H9 (cell line): ENCODE results near the gene NR2F2. TPM values are rescaled to one million over a fixed set of nuclear protein-coding genes. Genes with fewer than 3 reads are reported as not detected.

Experiments
- DNase-seq: peaks from one replicate; pipeline ENCODE4 v3.0.0-alpha.2; 2017
- H2AFZ ChIP-seq: one replicate; pipeline ENCODE4 v1.6.1; 2013; ENCODE audit warnings: mild to moderate bottlenecking, low read length, control low read depth, moderate library complexity
- H2AK5ac ChIP-seq: 2 replicates; pipeline ENCODE4 v1.6.1; 2013; ENCODE audit warnings: low read length, control low read depth, mixed read lengths; ENCODE audit not compliant: insufficient read length
- H2BK120ac ChIP-seq: one replicate; pipeline ENCODE4 v1.6.1; 2013; ENCODE audit warnings: low read depth, mild to moderate bottlenecking, low read length, control low read depth, inconsistent platforms; ENCODE audit not compliant: poor library complexity, severe bottlenecking
- H2BK12ac ChIP-seq: 2 replicates; pipeline ENCODE4 v1.6.1; 2013; ENCODE audit warnings: low read length, control low read depth, mixed read lengths, low read depth; ENCODE audit not compliant: insufficient read length
- H2BK15ac ChIP-seq: 2 replicates; pipeline ENCODE4 v1.6.1; 2013; ENCODE audit warnings: low read depth, low read length, control low read depth
- H2BK20ac ChIP-seq: one replicate; pipeline ENCODE4 v1.6.1; 2013; ENCODE audit warnings: low read depth, mild to moderate bottlenecking, low read length, control low read depth, inconsistent platforms; ENCODE audit not compliant: poor library complexity, severe bottlenecking
- H2BK5ac ChIP-seq: 2 replicates; pipeline ENCODE4 v1.6.1; 2013; ENCODE audit warnings: low read length, control low read depth, mixed read lengths; ENCODE audit not compliant: insufficient read length
- H3K14ac ChIP-seq: 2 replicates; pipeline ENCODE4 v1.6.1; 2013; ENCODE audit warnings: low read length, control low read depth; ENCODE audit not compliant: insufficient read depth
- H3K18ac ChIP-seq: 2 replicates; pipeline ENCODE4 v1.6.1; 2013; ENCODE audit warnings: low read depth, mild to moderate bottlenecking, mixed read lengths, low read length, control low read depth; ENCODE audit not compliant: insufficient read length
- H3K23ac ChIP-seq: 2 replicates; pipeline ENCODE4 v1.6.1; 2013; ENCODE audit warnings: low read length, control low read depth, mixed read lengths, low read depth; ENCODE audit not compliant: insufficient read length
- H3K23me2 ChIP-seq: 2 replicates; pipeline ENCODE4 v1.6.1; 2013; ENCODE audit warnings: low read depth, mild to moderate bottlenecking, mixed read lengths, low read length, control low read depth; ENCODE audit not compliant: insufficient read length, poor library complexity, severe bottlenecking
- H3K27ac ChIP-seq: 2 replicates; pipeline ENCODE4 v1.5.1; 2013; ENCODE audit warnings: low read length, control low read depth, mixed read lengths, low read depth; ENCODE audit not compliant: insufficient read length
- H3K27me3 ChIP-seq: 2 replicates; pipeline ENCODE4 v1.6.1; 2013; ENCODE audit warnings: low read length, control low read depth, inconsistent platforms; ENCODE audit not compliant: insufficient read depth
- H3K4ac ChIP-seq: 2 replicates; pipeline ENCODE4 v1.6.1; 2013; ENCODE audit warnings: low read depth, mild to moderate bottlenecking, control low read depth, inconsistent platforms, low read length, moderate library complexity
- H3K4me1 ChIP-seq: 2 replicates; pipeline ENCODE4 v1.6.1; 2013; ENCODE audit warnings: low read length, control low read depth, inconsistent platforms; ENCODE audit not compliant: insufficient read depth
- H3K4me2 ChIP-seq: 2 replicates; pipeline ENCODE4 v1.6.1; 2013; ENCODE audit warnings: low read length, control low read depth, mixed read lengths; ENCODE audit not compliant: insufficient read length, insufficient read depth
- H3K56ac ChIP-seq: 2 replicates; pipeline ENCODE4 v1.6.1; 2013; ENCODE audit warnings: low read depth, mild to moderate bottlenecking, mixed read lengths, low read length, control low read depth; ENCODE audit not compliant: insufficient read length
- H3K79me1 ChIP-seq: 2 replicates; pipeline ENCODE4 v1.6.1; 2013; ENCODE audit warnings: low read depth, mild to moderate bottlenecking, moderate library complexity, low read length, control low read depth, inconsistent platforms; ENCODE audit not compliant: insufficient read depth, poor library complexity, severe bottlenecking
- H3K79me2 ChIP-seq: 2 replicates; pipeline ENCODE4 v1.6.1; 2013; ENCODE audit warnings: low read length, control low read depth, inconsistent platforms; ENCODE audit not compliant: insufficient read depth
- H3K9ac ChIP-seq: 2 replicates; pipeline ENCODE4 v1.6.1; 2013; ENCODE audit warnings: low read length, control low read depth, mixed read lengths; ENCODE audit not compliant: insufficient read length; ENCODE audit errors: extremely low read depth
- H3K9me3 ChIP-seq: one replicate; pipeline ENCODE4 v1.6.1; 2013; ENCODE audit warnings: low read depth, low read length, inconsistent platforms; ENCODE audit not compliant: control insufficient read depth
- H3T11ph ChIP-seq: one replicate; pipeline ENCODE4 v1.6.1; 2013; ENCODE audit warnings: mild to moderate bottlenecking, low read length, control low read depth, inconsistent platforms
- H4K20me1 ChIP-seq: one replicate; pipeline ENCODE4 v1.6.1; 2013; ENCODE audit not compliant: control insufficient read depth, insufficient read length, insufficient read depth
- H4K5ac ChIP-seq: 2 replicates; pipeline ENCODE4 v1.6.1; 2013; ENCODE audit warnings: low read depth, mild to moderate bottlenecking, mixed read lengths, low read length, control low read depth; ENCODE audit not compliant: insufficient read length
- H4K8ac ChIP-seq: replicated peaks from 2 replicates; pipeline ENCODE4 v1.6.1; 2013; ENCODE audit warnings: low read length, control low read depth, mixed read lengths, low read depth; ENCODE audit not compliant: insufficient read length
- H4K91ac ChIP-seq: 2 replicates; pipeline ENCODE4 v1.6.1; 2013; ENCODE audit warnings: low read depth, mild to moderate bottlenecking, moderate library complexity, mixed read lengths, low read length, control low read depth; ENCODE audit not compliant: insufficient read length
- H3K27ac Mint-ChIP-seq, 3 experiments: 2 replicates in 2 of 3; 3 replicates in 1 of 3; pipeline ENCODE4 v1.8.0; 2020 to 2021; ENCODE audit warnings: mixed read lengths in 3 of 3, mild to moderate bottlenecking in 1 of 3, moderate library complexity in 1 of 3
- H3K27me3 Mint-ChIP-seq: 2 replicates; pipeline ENCODE4 v1.8.0; 2021; ENCODE audit warnings: low read depth, mild to moderate bottlenecking, moderate library complexity, mixed read lengths
- H3K36me3 Mint-ChIP-seq, 3 experiments: 2 replicates in 2 of 3; 3 replicates in 1 of 3; pipeline ENCODE4 v1.8.0; 2020 to 2021; ENCODE audit warnings: low read depth in 3 of 3, mixed read lengths in 3 of 3; ENCODE audit not compliant: insufficient read depth in 1 of 3
- H3K4me1 Mint-ChIP-seq, 2 experiments: 2 replicates each; pipeline ENCODE4 v1.8.0; 2020; ENCODE audit warnings: mixed read lengths in 2 of 2
- H3K4me3 Mint-ChIP-seq, 2 experiments: 2 replicates in 1 of 2; 3 replicates in 1 of 2; pipeline ENCODE4 v1.8.0; 2020 to 2021; ENCODE audit warnings: mild to moderate bottlenecking in 2 of 2, mixed read lengths in 2 of 2, moderate library complexity in 1 of 2
- H3K9me3 Mint-ChIP-seq, 2 experiments: 2 replicates in 1 of 2; 3 replicates in 1 of 2; pipeline ENCODE4 v1.8.0; 2020; ENCODE audit warnings: mild to moderate bottlenecking in 2 of 2, mixed read lengths in 2 of 2, moderate library complexity in 1 of 2
- CTCF ChIP-seq: fragments of 200-600 bp; sonication (generic); conservative IDR thresholded peaks from 3 replicates; pipeline ENCODE4 v1.8.0; 2021; ENCODE audit warnings: antibody characterized with exemption, mild to moderate bottlenecking
- WGBS: extraction: QIAGEN DNeasy Blood & Tissue Kit; methylation state at CpG from one replicate; pipeline ENCODE4 v1.1.7; 2013; ENCODE audit warnings: missing lambda C conversion rate, low lambda C conversion rate, mixed read lengths; ENCODE audit not compliant: insufficient read length; ENCODE audit errors: extremely low coverage; 5-methylcytosine and 5-hydroxymethylcytosine counted together
- total RNA-seq: library from RNA; stranded (reverse); gene quantifications from 2 replicates; pipeline ENCODE4 v1.2.1, GENCODE V29; 2021

The NR2F2 gene
- total RNA-seq, 1 experiment from 2014 or later = 0.24 TPM

- Histone ChIP-seq H3K9me3 (no peaks in the 10 kb centered on the region), H3K27me3 (peaks cover 62% of the 10 kb centered on the region), H3K4me2 (peak overlapping the region; percentile 57), H3K79me1 (no peaks in the 10 kb centered on the region), H3K14ac (no peak overlapping the region), H3K9ac (no peak overlapping the region), H3K23me2 (peaks cover 18% of the 10 kb centered on the region), H2BK20ac (no peak overlapping the region), H3K23ac (no peak overlapping the region), H2BK15ac (no peak overlapping the region), H3K18ac (no peak overlapping the region), H2BK5ac (no peak overlapping the region), H3K27ac (no peak overlapping the region), H3K4ac (no peak overlapping the region), H3K56ac (no peak overlapping the region), H4K20me1 (no peaks in the 10 kb centered on the region), H3K4me1 (peaks cover 6% of the 10 kb centered on the region; the same call in 1 of the 2 replicates), H2BK120ac (no peak overlapping the region), H2AK5ac (no peak overlapping the region), H4K8ac (no peak overlapping the region), H3T11ph (no peak overlapping the region), H4K91ac (no peak overlapping the region), H4K5ac (no peak overlapping the region), H2BK12ac (no peak overlapping the region), H3K79me2 (no peaks in the 10 kb centered on the region), H2AFZ (no peak overlapping the region)
- no peak for TF ChIP-seq CTCF
- Mint-ChIP-seq H3K4me3 (peak overlapping the region; percentile 67 to 85), H3K27ac (peak overlapping the region in 1 of 3 experiments; percentile 85; a peak in 2 of 7 replicates), H3K4me1 (peaks cover 68 to 88% of the 10 kb centered on the region in 2 experiments), H3K9me3 (peaks cover 0 to 2% of the 10 kb centered on the region in 2 experiments; a peak in 2 of 5 replicates), H3K27me3 (peaks cover 49% of the 10 kb centered on the region), H3K36me3 (no peaks in the 10 kb centered on the region; a peak in 1 of 7 replicates)
- WGBS = no CpG with 5 or more reads among the region's 63 CpGs
- DNase-seq = peak; percentile 82
Measured at GRCh38 chr15:96340598-96341512, 10.4 kb downstream of the NR2F2 start.
